ENCODE results near the gene GPR107. TPM values are rescaled to one million over a fixed set of nuclear protein-coding genes. Genes with fewer than 3 reads are reported as not detected.
A peak's percentile ranks its signal among the peaks of the same experiment; 100 is the strongest.

The GPR107 gene
- total RNA-seq, 1 experiment from 2014 or later: 13.0 TPM

GRCh38 chr9:130118841-130119518 is 65.3 kb downstream of the GPR107 start:
- Histone ChIP-seq H3K36me3 (replicated peaks; ENCODE audit: control insufficient read depth, insufficient read depth, low read length) (no peaks in the 10 kb centered on the region; the same call in 1 of the 2 replicates), H3K4me3 (ENCODE audit: insufficient read depth, low read depth, low read length) (no peak overlapping the region), H3K27me3 (ENCODE audit: control insufficient read depth, insufficient read depth, low read length) (no peaks in the 10 kb centered on the region)
- peak; percentile 75 for DNase-seq

DNA sequence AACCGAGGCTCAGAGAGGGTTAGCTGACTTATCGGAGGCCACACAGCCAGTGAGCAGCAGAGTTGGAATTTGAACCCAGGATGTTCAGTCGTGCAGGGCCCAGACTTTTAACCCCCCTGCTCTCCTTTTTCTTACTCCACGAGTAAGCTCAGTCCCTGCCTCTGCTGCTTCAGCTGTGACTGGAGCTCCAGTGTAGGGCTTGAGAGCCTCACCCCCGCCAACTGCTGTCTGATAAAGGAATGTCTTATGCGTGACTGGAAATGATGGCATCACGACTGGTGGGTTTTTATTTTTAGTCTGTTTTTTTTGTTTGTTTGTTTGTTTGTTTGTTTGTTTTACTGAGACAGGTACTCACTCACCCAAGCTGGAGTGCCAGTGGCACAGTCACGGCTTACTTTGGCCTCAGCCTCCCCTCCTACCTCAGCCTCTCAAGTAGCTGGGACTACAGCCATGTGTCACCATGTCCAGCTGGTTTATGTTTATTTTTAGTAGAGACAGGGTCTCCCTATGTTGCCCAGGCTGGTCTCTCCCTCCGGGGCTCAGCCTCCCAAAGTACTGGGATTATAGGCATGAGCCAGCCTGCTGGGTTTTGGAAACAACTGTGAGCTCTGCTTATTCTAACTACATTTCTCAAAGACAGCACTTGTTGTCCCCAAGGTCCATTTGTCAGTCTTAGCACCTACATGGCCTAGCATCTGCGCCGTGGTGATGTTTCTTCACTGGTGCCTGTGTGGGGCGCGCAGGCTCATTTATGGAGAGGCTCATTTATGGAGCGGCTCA is 66.0 kb downstream of the GPR107 start:
- no peak overlapping the region for H3K4me3 ChIP-seq (ENCODE audit: insufficient read depth, low read depth, low read length)
- no peaks in the 10 kb centered on the region for H3K27me3 ChIP-seq (ENCODE audit: control insufficient read depth, insufficient read depth, low read length)
- no peaks in the 10 kb centered on the region; the same call in 1 of the 2 replicates for H3K36me3 ChIP-seq (replicated peaks; ENCODE audit: control insufficient read depth, insufficient read depth, low read length)
- DNase-seq: no peak

- DNase-seq: peak; percentile 33
- Histone ChIP-seq H3K4me3 (ENCODE audit: insufficient read depth, low read depth, low read length) (no peak overlapping the region), H3K27me3 (ENCODE audit: control insufficient read depth, insufficient read depth, low read length) (no peaks in the 10 kb centered on the region), H3K36me3 (replicated peaks; ENCODE audit: control insufficient read depth, insufficient read depth, low read length) (no peaks in the 10 kb centered on the region; the same call in 1 of the 2 replicates)
These were observed 66.5 kb downstream of the GPR107 start for GRCh38 chr9:130120299-130120587.

- Histone ChIP-seq H3K4me3 (ENCODE audit: insufficient read depth, low read depth, low read length) (no peak overlapping the region), H3K36me3 (replicated peaks; ENCODE audit: control insufficient read depth, insufficient read depth, low read length) (no peaks in the 10 kb centered on the region; the same call in 1 of the 2 replicates), H3K27me3 (ENCODE audit: control insufficient read depth, insufficient read depth, low read length) (no peaks in the 10 kb centered on the region)
- no peak for DNase-seq
These were observed 67.1 kb downstream of the GPR107 start for GRCh38 chr9:130120832-130121231.

- no peaks in the 10 kb centered on the region for H3K27me3 ChIP-seq (ENCODE audit: control insufficient read depth, insufficient read depth, low read length)
- no peak overlapping the region for H3K4me3 ChIP-seq (ENCODE audit: insufficient read depth, low read depth, low read length)
- H3K36me3 ChIP-seq (replicated peaks; ENCODE audit: control insufficient read depth, insufficient read depth, low read length): peaks cover 3% of the 10 kb centered on the region
- no peak for DNase-seq
These were observed 68.8 kb downstream of the GPR107 start for GRCh38 chr9:130122456-130122855.

DNA sequence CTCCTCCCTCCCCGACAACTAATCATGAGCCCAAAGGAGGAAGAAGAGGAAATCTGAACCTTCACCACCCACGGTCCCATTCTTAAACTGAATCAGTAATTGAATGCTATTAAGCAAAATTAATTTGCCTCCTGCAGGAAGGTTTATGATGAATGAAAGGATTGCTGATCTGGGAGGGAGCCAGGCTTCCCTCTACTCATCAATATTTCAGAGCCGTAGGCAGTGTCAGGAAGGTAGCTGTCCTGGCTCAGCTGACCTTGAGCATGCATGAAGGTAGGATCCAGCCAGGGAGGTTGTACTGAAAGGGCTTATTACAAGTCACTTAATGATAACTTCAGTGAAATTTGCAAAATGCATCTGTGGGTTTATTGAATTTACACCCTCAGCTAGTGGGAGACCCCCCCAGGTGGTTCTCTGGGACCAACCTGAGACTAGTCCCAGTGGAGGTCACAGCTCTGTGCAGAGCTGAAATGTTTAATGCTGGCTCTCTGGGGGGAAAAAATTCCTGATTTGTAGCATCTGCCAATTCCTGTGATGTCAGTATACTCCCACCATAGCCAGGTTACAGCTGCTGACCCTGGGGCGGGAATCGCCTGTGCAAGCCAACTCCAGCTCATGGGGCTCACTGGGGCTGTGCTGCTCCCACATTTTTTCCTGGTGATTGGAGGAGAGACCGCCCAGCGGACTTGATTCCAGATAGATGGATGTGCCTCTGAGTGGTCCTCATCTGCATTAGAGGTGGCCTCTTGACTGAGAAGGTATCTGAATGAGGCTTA is 70.6 kb downstream of the GPR107 start:
- H3K36me3 ChIP-seq (replicated peaks; ENCODE audit: control insufficient read depth, insufficient read depth, low read length): peaks cover 7% of the 10 kb centered on the region

DNA sequence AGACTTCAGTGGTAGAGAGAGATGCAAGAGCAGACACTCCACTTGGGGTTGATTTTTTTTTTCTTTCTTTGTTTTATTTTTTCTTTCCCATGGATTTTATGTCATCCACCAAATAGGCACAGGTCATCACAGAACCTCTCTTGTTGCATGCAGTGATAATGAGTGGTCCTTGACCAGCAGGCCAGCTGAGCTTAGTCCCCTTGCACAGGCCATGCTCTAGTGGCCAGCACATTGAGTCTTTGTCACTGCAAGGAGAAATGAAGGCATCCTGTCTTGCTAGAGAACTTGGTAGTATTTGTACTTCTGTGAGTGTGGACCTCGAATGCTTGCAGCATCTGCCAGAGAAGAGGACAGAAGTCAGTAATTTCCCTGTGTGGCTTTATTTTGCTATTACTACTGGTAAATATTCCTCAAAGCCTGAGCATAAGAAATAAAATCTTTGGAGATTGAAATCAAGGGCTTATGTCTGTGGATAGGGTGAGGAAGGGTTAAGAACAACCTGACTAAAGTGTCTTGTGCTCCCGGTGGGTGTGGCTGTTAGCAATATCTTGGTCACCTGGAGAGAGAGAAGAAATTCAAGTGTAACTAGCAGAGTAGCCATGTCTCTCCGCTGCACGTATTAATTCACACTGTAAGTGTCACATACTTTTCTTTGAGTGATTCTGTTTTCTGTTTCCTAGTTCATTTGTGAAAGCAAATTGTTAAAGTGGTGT is 73.2 kb downstream of the GPR107 start:
- Histone ChIP-seq H3K27me3 (ENCODE audit: control insufficient read depth, insufficient read depth, low read length) (no peaks in the 10 kb centered on the region), H3K36me3 (replicated peaks; ENCODE audit: control insufficient read depth, insufficient read depth, low read length) (peaks cover 7% of the 10 kb centered on the region), H3K4me3 (ENCODE audit: insufficient read depth, low read depth, low read length) (no peak overlapping the region)
- no peak for DNase-seq

More for the DNA sequence above, 70.6 kb downstream of the GPR107 start:
- H3K4me3 ChIP-seq (ENCODE audit: insufficient read depth, low read depth, low read length): no peak overlapping the region
- no peak for DNase-seq
- H3K27me3 ChIP-seq (ENCODE audit: control insufficient read depth, insufficient read depth, low read length): no peaks in the 10 kb centered on the region

DNA sequence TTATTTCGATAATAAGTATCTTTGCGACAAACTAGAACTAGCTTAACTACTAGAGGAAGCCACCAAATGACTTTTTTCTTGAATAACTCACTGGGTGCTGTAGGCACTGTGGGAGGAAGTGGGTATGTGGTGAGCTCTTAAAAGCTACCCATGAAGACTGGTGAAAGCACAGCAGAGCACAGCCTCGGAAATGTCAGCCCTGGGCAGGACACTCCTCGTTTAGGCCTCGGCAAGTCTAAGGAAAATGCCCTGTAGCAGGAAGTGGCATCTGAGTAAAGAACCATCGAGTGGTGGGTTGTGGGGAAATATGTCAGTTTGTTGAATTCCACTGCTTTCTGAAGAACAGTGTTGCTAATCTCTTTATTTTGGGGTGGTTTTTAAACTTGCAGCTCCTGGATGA is 74.5 kb downstream of the GPR107 start:
- no peak overlapping the region for H3K4me3 ChIP-seq (ENCODE audit: insufficient read depth, low read depth, low read length)

DNA sequence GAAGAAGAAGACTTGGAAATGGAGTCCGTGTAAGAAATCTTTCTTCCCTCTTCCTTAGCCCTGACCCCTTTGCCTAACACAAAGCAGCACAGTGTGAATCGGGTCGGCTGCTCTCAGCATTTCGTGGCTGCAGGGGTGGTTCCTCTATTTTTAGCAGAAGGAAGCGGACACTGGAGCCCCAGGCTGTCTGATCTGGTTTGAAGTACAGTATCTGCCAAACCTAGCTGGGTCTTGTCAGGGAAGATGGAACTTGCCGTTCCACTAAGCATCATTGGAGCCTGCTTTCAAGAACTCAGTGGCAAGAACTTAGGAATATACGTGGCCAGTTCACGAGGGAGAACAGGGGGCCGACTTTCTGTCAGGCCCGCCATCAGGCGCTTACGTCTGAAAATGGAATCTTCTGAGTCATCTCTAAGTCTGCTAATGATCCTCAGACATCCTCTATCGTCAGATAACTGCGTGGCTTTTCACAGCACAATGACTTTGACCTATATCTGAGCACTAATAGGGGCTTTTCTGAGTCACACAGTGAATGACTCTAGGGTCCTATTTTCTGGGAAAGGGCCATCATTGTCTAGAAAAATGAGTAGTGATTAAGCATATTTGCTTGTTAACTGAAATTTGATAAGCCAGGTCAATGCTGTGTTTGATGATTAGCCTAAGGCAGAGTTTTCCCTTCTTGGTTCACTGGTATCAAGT is 75.2 kb downstream of the GPR107 start:
- no peak for DNase-seq
- no peak overlapping the region for H3K4me3 ChIP-seq (ENCODE audit: insufficient read depth, low read depth, low read length)
- H3K27me3 ChIP-seq (ENCODE audit: control insufficient read depth, insufficient read depth, low read length): no peaks in the 10 kb centered on the region
- H3K36me3 ChIP-seq (replicated peaks; ENCODE audit: control insufficient read depth, insufficient read depth, low read length): peaks cover 7% of the 10 kb centered on the region

More for the DNA sequence above, 74.5 kb downstream of the GPR107 start:
- no peak for DNase-seq
- H3K27me3 ChIP-seq (ENCODE audit: control insufficient read depth, insufficient read depth, low read length): no peaks in the 10 kb centered on the region
- H3K36me3 ChIP-seq (replicated peaks; ENCODE audit: control insufficient read depth, insufficient read depth, low read length): peaks cover 7% of the 10 kb centered on the region

DNA sequence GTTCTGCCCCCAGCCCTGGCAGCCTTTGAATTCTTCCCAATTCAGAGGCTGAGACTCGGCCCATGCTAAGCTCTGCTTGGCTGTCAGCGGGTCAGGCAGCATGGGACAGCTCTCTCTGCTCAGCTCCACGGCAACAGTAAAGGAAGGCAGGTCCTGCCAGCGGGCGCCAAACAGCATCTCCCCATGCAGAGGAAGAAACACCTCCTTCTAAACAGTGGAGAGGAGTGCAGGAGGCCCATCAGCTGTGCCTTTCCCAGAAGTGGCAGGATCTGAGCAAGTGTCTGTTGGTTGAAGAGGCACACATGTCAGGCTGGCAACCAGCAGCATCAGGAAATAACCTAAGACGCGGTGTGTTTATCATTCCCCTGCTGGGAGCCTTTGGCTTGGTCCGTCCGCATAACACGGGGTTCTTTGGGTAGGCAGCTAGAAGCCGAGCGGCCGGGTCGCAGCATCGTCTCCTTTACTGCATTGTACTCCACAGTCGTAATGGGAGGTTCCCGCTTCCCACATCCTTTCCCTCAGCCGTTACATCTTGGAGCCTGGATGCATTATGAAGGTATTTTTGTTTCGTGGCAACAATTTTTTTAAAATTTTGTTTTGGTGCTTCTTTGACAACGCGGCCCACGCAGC is 75.8 kb downstream of the GPR107 start:
- no peak overlapping the region for H3K4me3 ChIP-seq (ENCODE audit: insufficient read depth, low read depth, low read length)
- H3K27me3 ChIP-seq (ENCODE audit: control insufficient read depth, insufficient read depth, low read length): no peaks in the 10 kb centered on the region
- no peak for DNase-seq
- peaks cover 7% of the 10 kb centered on the region for H3K36me3 ChIP-seq (replicated peaks; ENCODE audit: control insufficient read depth, insufficient read depth, low read length)

DNA sequence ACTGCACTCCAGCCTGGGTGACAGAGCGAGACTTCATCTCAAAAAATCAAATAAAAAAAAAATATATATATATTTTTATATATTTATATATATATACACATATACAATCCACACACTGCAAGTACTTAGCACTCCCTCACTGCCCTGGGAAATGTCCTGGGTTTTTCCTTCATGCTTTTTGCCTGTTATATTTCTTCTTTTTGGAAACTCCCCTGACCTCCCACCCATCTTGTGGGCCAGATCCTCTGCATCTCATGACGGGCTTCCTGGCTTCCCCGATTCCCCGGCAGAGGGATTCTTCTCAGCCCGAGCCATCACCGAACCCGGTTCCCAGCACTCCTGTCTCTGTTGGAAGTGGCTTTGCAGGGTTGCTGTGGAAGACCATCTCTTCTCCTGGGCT is 79.0 kb downstream of the GPR107 start:
- Histone ChIP-seq H3K36me3 (replicated peaks; ENCODE audit: control insufficient read depth, insufficient read depth, low read length) (peaks cover 4% of the 10 kb centered on the region), H3K27me3 (ENCODE audit: control insufficient read depth, insufficient read depth, low read length) (no peaks in the 10 kb centered on the region), H3K4me3 (ENCODE audit: insufficient read depth, low read depth, low read length) (no peak overlapping the region)
- peak; percentile 22 for DNase-seq

DNA sequence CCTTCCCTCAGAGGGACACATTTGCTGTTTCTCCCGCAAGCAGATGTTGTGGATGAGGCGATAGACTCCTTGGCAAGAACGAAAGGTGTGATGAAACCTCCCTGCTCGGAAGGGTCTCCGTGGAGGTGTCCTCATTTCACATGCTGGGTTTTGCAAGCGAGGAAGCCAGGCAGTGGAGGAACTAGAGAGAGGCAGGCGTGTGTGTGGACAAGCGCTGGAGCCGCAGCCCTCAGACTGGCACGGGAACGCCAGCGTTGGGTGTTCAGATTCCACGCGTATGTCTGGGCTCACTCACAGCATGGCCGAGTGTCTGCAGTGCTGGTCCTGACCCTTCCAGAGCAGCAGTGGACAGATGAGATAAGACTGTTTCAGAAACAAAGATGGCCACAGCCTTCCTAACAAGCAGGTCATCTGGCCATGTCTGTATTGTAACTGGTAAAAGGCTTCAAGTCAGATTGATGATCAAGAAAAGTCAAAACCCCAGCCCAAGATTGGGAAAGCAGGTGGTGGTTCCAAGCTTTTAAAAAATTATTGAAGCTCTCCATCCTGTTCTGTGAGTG is 83.5 kb downstream of the GPR107 start:
- Histone ChIP-seq H3K36me3 (replicated peaks; ENCODE audit: control insufficient read depth, insufficient read depth, low read length) (no peaks in the 10 kb centered on the region), H3K4me3 (ENCODE audit: insufficient read depth, low read depth, low read length) (no peak overlapping the region), H3K27me3 (ENCODE audit: control insufficient read depth, insufficient read depth, low read length) (no peaks in the 10 kb centered on the region)
- peak; percentile 16 for DNase-seq

DNA sequence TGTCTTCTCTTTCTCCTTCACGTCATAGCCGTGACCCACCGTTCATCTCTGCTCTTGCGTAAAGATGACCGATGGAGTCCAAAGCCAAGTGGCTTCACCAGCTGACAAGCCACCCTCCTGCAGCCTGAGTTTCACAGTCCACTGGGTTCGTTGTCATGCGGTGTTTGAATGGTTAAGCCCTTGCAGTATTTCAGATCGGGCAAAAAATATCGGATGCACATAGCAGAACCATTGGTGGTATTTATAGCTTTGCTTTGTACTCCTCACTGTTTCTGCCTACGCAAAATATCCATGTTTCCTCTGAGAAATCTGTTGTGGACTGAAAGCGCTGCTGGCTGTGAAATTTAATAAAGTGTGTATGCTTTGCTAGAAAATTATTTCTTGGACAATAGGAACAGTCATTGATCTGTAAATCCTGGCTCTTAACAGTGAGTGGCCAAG is 84.0 kb downstream of the GPR107 start:
- no peaks in the 10 kb centered on the region for H3K36me3 ChIP-seq (replicated peaks; ENCODE audit: control insufficient read depth, insufficient read depth, low read length)
- peak; percentile 16 for DNase-seq
- no peaks in the 10 kb centered on the region for H3K27me3 ChIP-seq (ENCODE audit: control insufficient read depth, insufficient read depth, low read length)
- no peak overlapping the region for H3K4me3 ChIP-seq (ENCODE audit: insufficient read depth, low read depth, low read length)

Data from H7 (cell line).